PC-3 (cell line): ENCODE data around the gene PABPN1. TPM values are rescaled to one million over a fixed set of nuclear protein-coding genes. Genes with fewer than 3 reads are reported as not detected.

ENCODE experiments used
- ATAC-seq: fragments of 200-7000 bp; cut with Tn5 transposase; 2 replicates; pipeline ENCODE4 v1.9.1; 2020; ENCODE audit warnings: mild to moderate bottlenecking, moderate library complexity
- BruUV-seq: library from RNA; stranded (reverse); fragments of 400-500 nt; replicated peaks from 2 replicates; lab custom pipeline; 2021; lab: Mats Ljungman, UMichigan
- CTCF ChIA-PET: fragments of 300-600 bp; sonication (Branson Sonifier 250); formaldehyde crosslinking; loops from one replicate; lab custom pipeline; 2022; ENCODE audit warnings: antibody characterized with exemption; lab: Charles Lee
- POLR2A ChIA-PET: fragments of 300-600 bp; sonication (Branson Sonifier 250); formaldehyde crosslinking; loops from one replicate; lab custom pipeline; 2022; ENCODE audit warnings: antibody characterized with exemption; ENCODE audit not compliant: unreplicated experiment; lab: Charles Lee
- DNase-seq: peaks from one replicate; pipeline ENCODE4 v3.0.0-alpha.2; 2015
- H2AFZ ChIP-seq: fragments of 300-600 bp; sonication (generic); 2 replicates; pipeline ENCODE4 v1.6.0; 2016; ENCODE audit warnings: antibody characterized with exemption, low read length
- H3F3A ChIP-seq: fragments of 300-600 bp; sonication (generic); one replicate; pipeline ENCODE4 v1.6.0; 2017; ENCODE audit warnings: antibody characterized with exemption, low read length, control low read depth, mild to moderate bottlenecking; ENCODE audit not compliant: unreplicated experiment
- H3K27ac ChIP-seq: fragments of 300-600 bp; sonication (generic); 2 replicates; pipeline ENCODE4 v1.5.1; 2016; ENCODE audit warnings: mild to moderate bottlenecking, low read length
- H3K27me3 ChIP-seq: fragments of 300-600 bp; sonication (generic); 2 replicates; pipeline ENCODE4 v1.6.1; 2016; ENCODE audit warnings: low read length, mixed read lengths
- H3K36me3 ChIP-seq: fragments of 300-600 bp; sonication (generic); 2 replicates; pipeline ENCODE4 v1.6.1; 2016; ENCODE audit warnings: low read depth, mixed run types, low read length, mixed read lengths
- H3K4me1 ChIP-seq: fragments of 300-600 bp; sonication (generic); 2 replicates; pipeline ENCODE4 v1.5.1; 2016; ENCODE audit warnings: low read length; ENCODE audit not compliant: insufficient read depth
- H3K4me2 ChIP-seq: fragments of 300-600 bp; sonication (generic); 2 replicates; pipeline ENCODE4 v1.6.0; 2016; ENCODE audit warnings: low read length
- H3K4me3 ChIP-seq: fragments of 300-600 bp; sonication (generic); 2 replicates; pipeline ENCODE4 v1.5.1; 2016; ENCODE audit warnings: mild to moderate bottlenecking, low read length, mixed read lengths
- H3K79me2 ChIP-seq: fragments of 300-600 bp; sonication (generic); 2 replicates; pipeline ENCODE4 v1.6.1; 2017; ENCODE audit warnings: low read length, mixed read lengths
- H3K9ac ChIP-seq: fragments of 300-600 bp; sonication (generic); 2 replicates; pipeline ENCODE4 v1.6.0; 2016; ENCODE audit warnings: mild to moderate bottlenecking, low read length
- H3K9me2 ChIP-seq: fragments of 300-600 bp; sonication (generic); replicated peaks from 2 replicates; pipeline ENCODE4 v1.6.1; 2016; ENCODE audit warnings: mixed run types, low read length, mixed read lengths
- H3K9me3 ChIP-seq: fragments of 300-600 bp; sonication (generic); 2 replicates; pipeline ENCODE4 v1.6.1; 2016; ENCODE audit warnings: low read length, mixed read lengths
- H4K20me1 ChIP-seq: fragments of 300-600 bp; sonication (generic); 2 replicates; pipeline ENCODE4 v1.6.1; 2016; ENCODE audit warnings: low read length, mixed read lengths
- CTCF ChIP-seq: fragments of 300-600 bp; sonication (generic); conservative IDR thresholded peaks from 2 replicates; pipeline ENCODE4 v1.5.1; 2017; ENCODE audit warnings: antibody characterized with exemption, low read depth, mild to moderate bottlenecking, low read length
- EZH2 ChIP-seq: fragments of 300-600 bp; sonication (generic); IDR thresholded peaks from one replicate; pipeline ENCODE4 v1.6.1; 2017; ENCODE audit warnings: antibody characterized with exemption, mild to moderate bottlenecking, low read length; ENCODE audit not compliant: unreplicated experiment
- EZH2phosphoT487 ChIP-seq: fragments of 300-600 bp; sonication (generic); IDR thresholded peaks from 2 replicates; pipeline ENCODE4 v1.6.1; 2018; ENCODE audit warnings: mild to moderate bottlenecking, antibody characterized with exemption, low read length, borderline replicate concordance
- intact Hi-C: fragments of 100-400 bp; cut with micrococcal nuclease; formaldehyde crosslinking; loops from 2 replicates; pipeline ENCODE4 v1.9.0; 2023
- total RNA-seq: library from RNA; depleted of rRNA; stranded (reverse); fragments of >200 nt; gene quantifications from 2 replicates; pipeline ENCODE4 v1.2.3, GENCODE V29; 2014

PABPN1 gene
- total RNA-seq, 1 experiment from 2014 or later = 89.1 TPM

- ChIA-PET CTCF (no interaction called here), POLR2A (no interaction called here)
- H3K9me2 ChIP-seq = no peaks in the 10 kb centered on the region
- H2AFZ ChIP-seq = no peak overlapping the region
- no peak for TF ChIP-seq EZH2
- TF ChIP-seq EZH2phosphoT487 = no peak
- TF ChIP-seq CTCF = no peak
- H3K79me2 ChIP-seq = no peaks in the 10 kb centered on the region
- H4K20me1 ChIP-seq = no peaks in the 10 kb centered on the region
- H3K36me3 ChIP-seq = no peaks in the 10 kb centered on the region
- no TSS peak for BruUV-seq
- no peaks in the 10 kb centered on the region for H3K27me3 ChIP-seq
- no peak for DNase-seq
- no peak overlapping the region for H3K9ac ChIP-seq
- no peak for ATAC-seq
- no peak overlapping the region for H3K4me2 ChIP-seq
- no peaks in the 10 kb centered on the region for H3K9me3 ChIP-seq
- intact Hi-C loops = no loop called here
- H3K27ac ChIP-seq = no peak overlapping the region
- H3K4me1 ChIP-seq = no peaks in the 10 kb centered on the region
- no peak overlapping the region for H3K4me3 ChIP-seq
- H3F3A ChIP-seq = no peaks in the 10 kb centered on the region
These were observed 24.9 kb downstream of the PABPN1 start for GRCh38 chr14:23345987-23346692.

- CTCF ChIA-PET = no interaction called here
- no peaks in the 10 kb centered on the region for H4K20me1 ChIP-seq
- intact Hi-C loops = no loop called here
- no peak overlapping the region for H3K9ac ChIP-seq
- POLR2A ChIA-PET = no interaction called here
- no peak for DNase-seq
- H3K27ac ChIP-seq = no peak overlapping the region
- H3K4me2 ChIP-seq = no peak overlapping the region
- H3K4me1 ChIP-seq = no peaks in the 10 kb centered on the region
- no peak overlapping the region for H2AFZ ChIP-seq
- no peaks in the 10 kb centered on the region for H3K9me3 ChIP-seq
- H3F3A ChIP-seq = no peaks in the 10 kb centered on the region
- no peak overlapping the region for H3K4me3 ChIP-seq
- TF ChIP-seq EZH2phosphoT487 (no peak), CTCF (no peak), EZH2 (no peak)
- no peaks in the 10 kb centered on the region for H3K36me3 ChIP-seq
- H3K79me2 ChIP-seq = no peaks in the 10 kb centered on the region
- no peaks in the 10 kb centered on the region for H3K27me3 ChIP-seq
- no peaks in the 10 kb centered on the region for H3K9me2 ChIP-seq
- ATAC-seq = no peak
- no TSS peak for BruUV-seq
These were observed 25.6 kb downstream of the PABPN1 start for GRCh38 chr14:23346693-23347405.
